Measurements from ENCODE around the gene RAD9A. TPM values are rescaled to one million over a fixed set of nuclear protein-coding genes. Genes with fewer than 3 reads are reported as not detected.
"Not testable (repeated sequence)": the region's sequence is repeated elsewhere in the genome, so short reads cannot be mapped to it uniquely, and the experiment has no call there.

Gene RAD9A
- total RNA-seq, 1 donor from 2014 or later = 8.1 TPM

DNA sequence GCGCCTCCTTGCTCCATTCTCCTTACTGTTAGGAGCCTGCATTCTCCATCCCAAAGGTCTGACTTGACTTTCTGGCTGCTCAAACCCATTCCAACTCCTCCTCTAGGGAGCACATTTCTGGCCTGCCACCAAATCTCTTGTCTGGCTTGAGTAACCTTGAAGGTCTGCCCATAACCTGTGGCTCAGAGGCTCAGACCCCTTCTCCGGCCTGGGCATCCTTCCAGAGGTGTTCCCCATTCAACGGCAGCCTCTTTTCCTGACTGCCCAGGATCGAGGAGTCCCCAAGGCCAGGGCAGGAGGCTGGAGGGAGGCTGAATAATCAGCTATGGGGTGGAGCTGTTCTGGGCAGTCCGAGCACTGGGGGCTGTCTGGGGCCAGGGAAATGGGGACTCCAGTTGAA lies 2.2 kb downstream of the RAD9A start:
- DNase-seq (ENCODE audit: low read depth) = no peak

DNA sequence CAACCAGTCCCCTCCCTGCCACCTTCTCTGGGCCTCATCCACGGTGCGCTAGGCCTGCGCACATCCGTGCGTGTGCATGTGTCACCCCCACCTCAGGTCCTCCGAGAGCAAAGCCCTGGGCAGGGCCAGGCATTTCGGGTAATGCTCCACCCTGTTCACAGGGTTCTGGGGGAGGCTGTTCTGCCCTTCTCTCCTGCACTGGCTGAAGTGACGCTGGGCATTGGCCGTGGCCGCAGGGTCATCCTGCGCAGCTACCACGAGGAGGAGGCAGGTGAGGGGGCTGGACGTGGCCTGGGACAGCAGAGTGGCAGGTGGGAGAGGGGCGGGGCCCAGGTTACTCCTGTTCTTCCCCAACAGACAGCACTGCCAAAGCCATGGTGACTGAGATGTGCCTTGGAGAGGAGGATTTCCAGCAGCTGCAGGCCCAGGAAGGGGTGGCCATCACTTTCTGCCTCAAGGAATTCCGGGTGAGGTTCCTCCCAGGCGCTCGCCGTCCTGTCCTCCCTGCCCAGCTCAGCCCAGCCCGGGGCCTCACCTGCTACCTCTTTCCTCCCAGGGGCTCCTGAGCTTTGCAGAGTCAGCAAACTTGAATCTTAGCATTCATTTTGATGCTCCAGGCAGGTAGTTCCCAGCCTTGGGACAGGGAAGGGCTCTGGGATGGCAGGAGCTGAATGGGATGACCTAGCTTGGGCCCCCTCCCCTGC lies 3.9 kb downstream of the RAD9A start:
- DNase-seq (ENCODE audit: low read depth) = no peak

DNA sequence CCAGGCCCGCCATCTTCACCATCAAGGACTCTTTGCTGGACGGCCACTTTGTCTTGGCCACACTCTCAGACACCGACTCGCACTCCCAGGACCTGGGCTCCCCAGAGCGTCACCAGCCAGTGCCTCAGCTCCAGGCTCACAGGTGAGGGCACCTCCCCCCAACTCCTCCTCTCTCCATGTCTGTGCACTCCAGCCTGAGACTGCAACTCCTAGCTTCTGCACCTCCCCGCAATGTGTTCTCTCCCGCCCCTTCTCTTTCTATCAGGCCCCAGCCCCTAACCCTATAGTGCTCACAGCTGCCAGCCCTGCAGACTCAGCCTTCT lies 4.4 kb downstream of the RAD9A start:
- DNase-seq (ENCODE audit: low read depth) = no peak

DNA sequence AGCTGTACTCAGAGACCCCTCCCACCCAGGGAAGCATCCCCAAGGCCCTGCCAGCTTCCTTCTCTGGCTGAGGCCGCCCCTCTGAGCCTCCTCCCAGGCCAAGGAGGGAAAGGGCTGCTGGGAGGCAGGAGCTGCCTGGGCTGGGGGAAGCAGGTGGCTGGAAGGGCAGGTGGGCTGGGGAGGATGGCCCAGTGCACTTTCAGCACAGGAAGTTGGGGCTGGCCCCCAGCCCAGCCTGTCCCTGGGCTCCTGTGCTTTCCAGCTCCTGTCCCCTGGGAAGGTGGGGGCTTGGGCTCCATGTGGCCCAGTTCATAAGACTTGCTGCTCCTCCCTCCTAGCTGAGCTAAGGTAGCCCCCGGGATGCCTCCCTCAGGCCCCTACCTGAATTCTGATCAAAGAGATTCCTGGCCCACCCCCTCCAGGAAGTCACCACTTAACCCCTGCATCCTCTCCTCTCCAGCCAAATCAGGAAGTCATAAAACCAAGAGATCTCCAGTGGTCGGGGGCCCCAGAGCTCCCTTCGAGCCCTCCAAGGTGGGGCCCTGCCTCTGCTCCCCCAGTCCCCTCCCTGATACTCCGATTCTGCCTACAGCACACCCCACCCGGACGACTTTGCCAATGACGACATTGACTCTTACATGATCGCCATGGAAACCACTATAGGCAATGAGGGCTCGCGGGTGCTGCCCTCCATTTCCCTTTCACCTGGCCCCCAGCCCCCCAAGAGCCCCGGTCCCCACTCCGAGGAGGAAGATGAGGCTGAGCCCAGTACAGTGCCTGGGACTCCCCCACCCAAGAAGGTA lies 5.0 kb downstream of the RAD9A start:
- DNase-seq (ENCODE audit: low read depth) = no peak

DNA sequence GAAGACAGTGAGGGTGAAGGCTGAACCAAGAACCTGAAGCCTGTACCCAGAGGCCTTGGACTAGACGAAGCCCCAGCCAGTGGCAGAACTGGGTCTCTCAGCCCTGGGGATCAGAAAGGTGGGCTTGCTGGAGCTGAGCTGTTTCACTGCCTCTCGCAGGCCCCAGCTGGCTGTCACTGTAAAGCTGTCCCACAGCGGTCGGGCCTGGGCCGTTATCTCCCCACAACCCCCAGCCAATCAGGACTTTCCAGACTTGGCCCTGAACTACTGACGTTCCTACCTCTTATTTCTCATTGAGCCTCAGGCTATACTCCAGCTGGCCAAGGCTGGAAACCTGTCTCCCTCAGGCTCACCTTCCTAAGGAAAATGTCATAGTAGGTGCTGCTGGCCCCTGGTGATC lies 5.8 kb downstream of the RAD9A start:
- DNase-seq (ENCODE audit: low read depth) = no peak

DNA sequence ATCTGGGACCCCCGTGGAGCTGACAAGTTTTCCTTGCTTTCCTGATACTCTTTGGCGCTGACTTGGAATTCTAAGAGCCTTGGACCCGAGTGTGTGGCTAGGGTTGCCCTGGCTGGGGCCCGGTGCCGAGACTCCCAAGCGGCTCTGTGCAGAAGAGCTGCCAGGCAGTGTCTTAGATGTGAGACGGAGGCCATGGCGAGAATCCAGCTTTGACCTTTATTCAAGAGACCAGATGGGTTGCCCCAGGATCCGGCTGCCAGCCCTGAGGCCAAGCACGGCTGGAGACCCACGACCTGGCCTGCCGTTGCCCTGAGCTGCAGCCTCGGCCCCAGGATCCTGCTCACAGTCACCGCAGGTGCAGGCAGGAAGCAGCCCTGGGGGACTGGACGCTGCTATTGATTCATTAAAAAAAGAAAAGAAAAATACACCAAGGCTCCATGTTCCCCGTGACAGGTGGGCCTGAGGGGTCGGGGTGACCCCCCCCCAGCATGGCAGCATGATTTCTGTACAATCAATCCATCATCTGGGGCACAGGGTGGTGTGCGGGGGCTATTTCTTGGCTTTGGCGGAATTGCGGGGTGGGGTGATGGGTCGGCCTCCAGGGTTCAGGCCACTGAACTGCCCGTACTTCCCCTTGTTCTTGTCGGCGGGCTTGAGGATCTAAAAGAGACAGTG lies 6.3 kb downstream of the RAD9A start:
- DNase-seq (ENCODE audit: low read depth) = no peak

DNA sequence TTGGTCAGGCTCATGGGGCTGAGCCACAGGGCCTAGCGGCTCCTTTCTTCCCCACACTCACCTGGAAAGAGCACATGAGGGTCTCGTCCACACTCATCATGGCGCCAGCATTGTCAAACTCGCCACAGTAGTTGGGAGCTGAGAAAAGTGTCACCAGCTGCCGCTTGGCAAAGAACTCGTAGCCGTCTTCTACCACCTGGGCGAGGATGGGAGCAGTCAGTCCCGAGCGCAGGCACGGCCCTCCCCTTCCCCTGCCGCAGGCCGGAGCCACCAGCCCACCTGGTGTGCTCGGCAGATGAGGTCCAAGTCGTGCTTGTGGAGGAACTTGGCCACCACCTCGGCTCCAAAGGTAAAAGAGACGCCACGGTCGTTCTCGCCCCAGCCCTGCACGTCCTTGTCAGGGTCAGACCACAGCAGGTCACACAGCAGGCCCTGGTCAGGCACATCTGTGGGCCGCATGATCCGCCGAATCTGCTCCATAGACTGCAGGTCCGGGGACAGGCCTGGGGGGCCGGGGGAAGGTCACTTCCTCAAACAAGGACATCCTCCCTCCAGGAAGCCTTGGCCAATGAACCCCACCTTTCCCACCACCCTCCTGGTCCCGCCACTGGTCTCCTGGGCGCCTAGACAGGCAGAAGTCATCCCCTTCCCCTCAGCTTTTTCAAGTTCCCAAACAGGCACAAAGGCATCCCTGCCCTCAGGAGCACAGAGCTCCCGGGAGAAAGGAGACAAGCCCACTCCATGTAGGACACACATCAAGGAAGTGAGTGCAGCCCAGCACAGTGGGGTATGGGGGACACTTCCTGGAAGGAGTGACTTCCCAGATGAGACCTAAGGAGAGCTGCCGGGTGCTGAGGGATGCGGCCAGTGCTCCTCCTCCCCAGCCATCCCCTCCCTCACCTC lies 7.1 kb downstream of the RAD9A start:
- no peak for DNase-seq (ENCODE audit: low read depth)

DNA sequence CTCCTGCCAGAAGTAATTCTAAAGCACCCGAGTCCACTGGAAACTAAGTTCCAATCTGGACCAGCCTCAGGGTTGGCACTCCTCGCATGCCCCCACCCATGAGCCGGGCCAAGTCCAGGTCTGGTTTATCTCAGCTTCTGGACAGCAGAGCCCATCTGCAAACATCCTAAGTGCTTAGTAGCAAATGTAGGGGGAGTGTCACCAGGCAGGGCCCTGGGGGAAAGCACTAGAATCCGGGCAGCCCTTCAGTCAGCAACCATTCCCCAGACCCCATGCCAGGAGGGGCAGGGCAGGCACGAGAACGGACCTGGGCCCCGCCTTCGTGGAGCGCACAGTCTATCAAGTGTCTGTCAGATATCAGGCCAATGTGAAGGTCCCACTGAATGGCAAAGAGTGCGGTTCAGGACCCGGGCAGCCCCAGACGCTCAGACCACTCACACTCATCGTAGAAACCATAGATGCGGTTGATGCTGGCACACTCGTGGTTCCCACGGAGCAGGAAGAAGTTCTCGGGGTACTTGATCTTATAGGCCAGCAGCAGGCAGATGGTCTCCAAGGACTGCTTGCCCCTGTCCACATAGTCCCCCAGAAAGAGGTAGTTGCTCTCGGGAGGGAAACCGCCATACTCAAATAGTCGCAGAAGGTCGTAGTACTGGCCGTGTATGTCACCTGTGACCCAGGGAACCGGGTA lies 8.6 kb downstream of the RAD9A start:
- DNase-seq (ENCODE audit: low read depth) = no peak

DNA sequence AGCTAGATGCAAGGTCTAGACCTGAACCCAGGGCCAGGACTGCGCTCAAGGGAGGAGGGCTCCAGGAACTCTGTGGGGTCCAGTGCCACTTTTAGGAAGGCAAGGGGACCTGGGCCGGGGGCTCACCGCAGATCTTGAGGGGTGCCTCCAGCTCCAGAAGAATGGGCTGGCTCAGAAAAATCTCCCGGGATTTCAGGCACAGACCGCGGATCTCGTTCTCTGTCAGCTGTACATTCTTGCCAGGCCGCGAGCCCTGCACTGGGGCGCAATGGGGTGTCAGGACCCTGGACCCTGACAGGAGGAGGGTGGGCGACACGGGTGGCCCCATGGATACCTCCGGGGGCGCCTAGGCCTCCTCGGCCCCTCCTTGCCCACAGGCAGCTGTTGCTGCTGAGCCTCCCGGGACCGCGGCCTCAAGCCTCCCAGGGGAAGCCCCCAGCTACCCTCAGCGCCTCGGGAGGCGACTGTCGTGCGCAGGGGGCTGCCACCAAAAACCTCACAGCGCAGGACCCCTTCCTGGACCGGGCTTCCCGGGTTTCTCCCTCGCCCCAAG lies 9.2 kb downstream of the RAD9A start:
- DNase-seq (ENCODE audit: low read depth) = no peak

DNA sequence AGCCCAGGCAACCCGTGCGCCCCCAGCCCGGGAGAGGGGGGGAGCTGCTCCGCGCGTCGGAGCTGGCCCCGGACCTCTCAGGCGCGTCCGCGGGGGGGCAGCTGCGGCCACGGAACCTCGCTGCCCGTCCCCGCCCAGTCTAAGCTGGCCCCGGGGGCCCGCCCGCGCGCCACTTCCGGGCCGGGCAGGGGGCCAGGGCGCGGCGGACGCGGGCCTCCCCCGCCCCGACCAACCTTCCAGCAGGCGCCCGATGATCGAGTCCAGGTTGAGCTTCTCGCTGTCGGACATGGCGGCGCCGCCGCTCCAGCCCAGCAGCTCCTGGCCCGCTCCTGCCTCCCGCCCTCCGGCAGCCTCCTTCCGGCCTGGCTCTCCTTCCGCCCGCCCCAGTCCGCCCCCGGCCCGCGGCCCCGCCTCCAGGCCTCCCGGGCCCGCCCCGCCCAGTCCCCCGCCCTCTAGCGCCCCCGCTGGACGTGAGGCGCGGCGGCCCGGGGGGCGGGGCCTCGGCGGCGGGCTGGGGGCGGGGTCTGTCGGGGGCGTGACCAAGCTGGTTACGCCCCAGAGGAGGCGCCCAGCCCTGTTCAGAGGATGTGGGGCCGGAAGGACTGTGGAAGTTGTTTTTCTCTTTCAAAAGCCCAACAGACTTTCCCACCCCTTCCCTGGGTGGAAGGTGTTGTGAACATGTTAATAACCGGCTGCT lies 9.9 kb downstream of the RAD9A start, which contains the start of gene PPP1CA:
Gene PPP1CA (minus strand): TSS at position 364 of the 697 bp plus-strand sequence. CDS start 76 bp downstream, at position 288.
- peak; percentile 87 for DNase-seq (ENCODE audit: low read depth)

DNA sequence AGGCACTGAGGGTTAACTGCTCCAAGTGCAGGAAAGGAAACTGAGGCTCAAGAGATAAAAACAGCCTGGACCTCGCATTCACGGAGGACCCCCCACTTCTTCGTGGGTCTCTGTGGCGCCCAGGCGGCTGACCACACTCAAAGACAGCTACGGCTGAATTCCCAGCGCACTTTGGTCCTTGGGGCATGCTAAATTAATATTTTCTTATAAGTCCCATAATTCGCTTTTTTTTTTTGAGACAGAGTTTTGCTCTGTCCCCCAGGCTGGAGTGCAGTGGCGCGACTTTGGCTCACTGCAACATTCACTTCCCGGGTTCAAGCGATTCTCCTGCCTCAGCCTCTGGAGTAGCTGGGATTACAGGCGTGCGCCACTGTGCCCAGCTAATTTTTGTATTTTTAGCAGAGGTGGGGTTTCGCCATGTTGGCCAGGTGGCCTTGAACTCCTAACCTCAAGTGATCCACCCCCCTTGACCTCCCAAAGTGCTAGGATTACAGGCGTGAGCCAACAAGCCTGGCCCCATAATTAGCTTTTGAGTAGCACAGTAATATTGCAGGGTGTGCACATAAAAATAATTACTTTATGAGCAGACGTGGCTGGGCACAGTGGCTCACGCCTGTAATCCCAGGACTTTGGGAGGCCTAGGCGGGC lies 10.5 kb downstream of the RAD9A start:
- not testable (repeated sequence) for DNase-seq (ENCODE audit: low read depth)

DNA sequence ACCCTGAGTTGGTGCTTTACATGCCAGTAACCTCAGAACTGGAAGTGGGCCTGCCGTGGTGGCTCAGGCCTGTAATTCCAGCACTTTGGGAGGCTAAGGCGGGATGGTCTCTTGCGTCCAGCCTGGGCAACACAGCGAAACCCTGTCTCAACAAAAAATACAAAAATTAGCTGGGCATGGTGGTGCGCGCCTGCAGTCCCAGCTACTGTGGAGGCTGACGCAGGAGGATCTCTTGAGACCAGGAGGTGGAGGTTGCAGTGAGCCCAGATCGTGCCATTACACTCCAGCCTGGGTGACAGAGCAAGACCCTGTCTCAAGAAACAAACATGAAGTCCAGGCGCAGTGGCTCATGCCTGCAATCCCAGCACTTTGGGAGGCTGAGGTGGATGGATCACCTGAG lies 11.3 kb downstream of the RAD9A start:
- DNase-seq (ENCODE audit: low read depth) = not testable (repeated sequence)

DNA sequence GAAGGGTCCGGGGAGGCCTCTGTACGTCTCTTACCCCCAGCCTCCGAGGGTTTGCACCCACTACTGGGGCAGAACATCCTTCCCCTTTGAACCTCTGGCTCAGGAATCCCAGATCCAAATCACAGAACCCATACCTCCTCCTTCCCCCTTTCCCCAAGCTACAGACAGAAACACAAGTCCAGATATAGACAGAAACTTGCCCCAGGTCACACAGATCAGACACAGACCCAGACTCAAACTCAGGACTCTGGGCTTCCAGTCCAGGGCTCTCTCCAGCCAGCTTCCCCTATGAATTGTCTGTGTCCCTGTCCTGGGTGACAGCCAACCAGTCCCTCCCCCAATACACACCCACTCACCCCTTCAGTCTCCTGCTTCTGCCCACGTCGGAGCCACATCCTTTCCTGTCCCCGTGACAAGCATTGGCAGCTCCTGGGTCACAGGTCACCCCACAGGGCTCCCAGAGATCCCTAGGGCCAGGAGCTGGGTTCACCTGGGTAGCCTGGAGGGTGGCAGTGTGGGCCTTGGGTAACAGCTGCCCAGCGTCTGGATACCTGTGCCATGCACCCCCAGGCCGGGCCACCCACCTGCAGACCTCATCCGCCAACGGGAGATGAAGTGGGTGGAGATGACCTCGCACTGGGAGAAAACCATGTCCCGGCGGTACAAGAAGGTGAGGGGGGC lies 12.9 kb downstream of the RAD9A start:
- DNase-seq (ENCODE audit: low read depth) = no peak

DNA sequence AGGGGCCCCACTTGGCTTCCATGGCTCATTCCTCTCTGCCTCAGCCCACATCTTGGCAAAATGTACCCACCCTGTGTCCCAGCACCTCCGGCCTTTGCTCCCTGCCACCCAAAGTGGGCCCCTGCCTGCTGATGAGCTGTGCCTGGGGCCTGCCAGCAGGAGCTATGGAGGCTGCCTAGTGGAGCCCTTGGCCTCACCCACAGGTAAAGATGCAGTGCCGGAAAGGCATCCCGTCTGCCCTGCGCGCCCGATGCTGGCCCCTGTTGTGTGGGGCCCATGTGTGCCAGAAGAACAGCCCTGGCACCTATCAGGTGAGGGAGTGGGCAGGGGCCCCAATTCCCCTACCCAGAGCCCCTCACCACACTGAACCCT lies 13.4 kb downstream of the RAD9A start:
- no peak for DNase-seq (ENCODE audit: low read depth)

DNA sequence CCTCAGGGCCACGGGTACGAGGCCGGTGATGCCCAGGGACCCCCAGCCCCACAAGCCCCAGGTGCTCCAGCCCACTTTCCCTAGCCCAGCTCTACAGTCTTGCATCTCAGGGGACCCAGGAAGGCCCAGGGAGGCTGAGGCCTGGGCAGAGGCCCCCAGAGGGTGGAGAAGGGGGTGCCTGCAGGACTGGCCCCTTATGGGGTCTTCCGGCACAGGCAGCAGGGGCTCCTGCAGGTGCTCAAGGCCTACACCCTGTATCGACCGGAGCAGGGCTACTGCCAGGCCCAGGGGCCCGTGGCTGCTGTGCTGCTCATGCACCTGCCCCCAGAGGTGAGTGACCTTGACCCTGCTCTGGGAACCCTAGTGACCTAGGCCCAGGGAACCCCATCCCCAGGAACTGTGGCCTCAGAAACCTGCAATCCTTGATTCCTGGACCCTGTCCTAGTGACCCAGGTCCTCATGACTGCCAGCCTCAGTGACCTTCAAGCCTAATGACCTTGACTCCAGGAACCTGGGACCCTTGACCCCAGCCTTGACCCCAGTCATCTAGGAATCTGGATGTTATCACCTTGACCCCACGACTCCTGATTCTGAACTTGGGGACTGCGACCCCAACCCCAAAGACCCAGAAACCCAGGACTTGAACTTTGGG lies 14.0 kb downstream of the RAD9A start:
- no peak for DNase-seq (ENCODE audit: low read depth)

DNA sequence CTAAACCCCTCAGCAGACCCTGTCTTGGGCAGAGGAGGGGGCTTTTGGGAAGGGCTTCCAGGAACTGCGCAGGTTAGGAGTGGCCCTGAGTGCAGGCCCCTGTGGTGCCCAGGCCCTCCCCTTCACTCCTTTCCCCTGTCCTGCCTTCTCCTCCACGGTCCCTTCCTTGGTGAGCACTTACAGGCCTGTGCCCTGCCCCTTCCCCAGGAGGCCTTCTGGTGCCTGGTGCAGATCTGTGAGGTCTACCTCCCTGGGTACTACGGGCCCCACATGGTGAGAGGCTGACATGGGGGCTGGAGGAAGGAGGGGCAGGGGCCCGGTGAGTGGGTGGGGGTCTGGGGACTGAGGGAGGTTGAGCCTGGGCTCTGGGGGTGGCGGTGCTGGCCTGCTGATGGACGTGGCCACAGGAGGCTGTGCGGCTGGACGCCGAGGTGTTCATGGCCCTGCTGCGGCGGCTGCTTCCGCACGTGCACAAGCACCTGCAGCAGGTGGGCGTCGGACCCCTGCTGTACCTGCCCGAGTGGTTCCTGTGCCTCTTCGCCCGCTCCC lies 14.7 kb downstream of the RAD9A start:
- DNase-seq (ENCODE audit: low read depth) = no peak

DNA sequence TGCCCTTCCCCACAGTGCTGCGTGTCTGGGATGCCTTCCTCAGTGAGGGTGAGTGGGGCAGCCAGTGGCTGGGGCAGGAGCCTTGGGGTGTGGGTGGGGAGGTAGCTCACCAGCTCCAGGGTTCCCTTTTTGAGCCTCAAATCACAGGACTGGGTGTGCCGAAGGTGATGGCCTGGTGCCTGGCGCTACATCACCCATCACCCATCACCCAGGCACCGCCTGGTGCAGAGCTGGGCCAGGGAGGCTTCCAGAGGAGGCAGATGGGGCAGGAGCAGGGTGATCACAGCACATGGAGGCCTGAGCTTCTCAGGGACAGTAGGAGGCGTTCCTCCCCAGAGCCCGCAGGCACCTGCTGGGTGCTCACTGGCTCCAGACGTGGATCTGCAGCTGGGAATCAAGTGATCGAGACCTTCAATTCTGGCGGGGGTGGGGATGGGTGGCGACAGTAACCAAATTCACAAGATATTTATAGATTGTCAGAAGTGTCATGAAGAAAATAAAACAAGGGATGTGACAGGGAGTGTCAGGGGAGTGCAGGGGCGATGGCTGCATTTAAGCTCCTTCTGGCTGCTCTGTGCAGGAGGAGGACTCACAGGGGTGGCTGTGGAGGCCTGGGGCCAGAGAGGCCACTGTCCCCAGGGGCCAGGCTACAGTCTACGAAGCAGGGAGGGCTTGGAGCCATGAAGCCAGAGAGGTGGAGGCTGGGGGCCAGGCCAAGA lies 15.3 kb downstream of the RAD9A start:
- DNase-seq (ENCODE audit: low read depth) = peak; percentile 49
